HEK293 (cell line): ENCODE measurements around the gene YBX3.

Source experiments
- CTCF ChIA-PET: fragments of 350-600 bp; formaldehyde crosslinking; extraction: SDS; loops from one replicate; lab custom pipeline; 2021; ENCODE audit warnings: antibody characterized with exemption; lab: Yijun Ruan, JAX
- POLR2A ChIA-PET: fragments of 300-600 bp; formaldehyde crosslinking; extraction: SDS; loops from one replicate; lab custom pipeline; 2020; ENCODE audit warnings: antibody characterized with exemption, inconsistent platforms; lab: Yijun Ruan, JAX
- H3K27ac ChIP-seq: fragments of 200-500 bp; sonication (Bioruptor generic); 2 replicates; pipeline ENCODE4 v1.5.1; 2014; ENCODE audit warnings: low read depth, low read length, control low read depth, inconsistent platforms; ENCODE audit errors: extremely low read depth
- H3K36me3 ChIP-seq, 2 experiments: fragments of 200-500 bp in 1 of 2; sonication (Bioruptor generic) in 1 of 2; 1 replicate in 1 of 2; 2 replicates in 1 of 2; pipeline ENCODE4 v1.5.1; 2014 to 2017; ENCODE audit warnings: inconsistent platforms in 2 of 2, low read length in 2 of 2; ENCODE audit not compliant: control insufficient read depth in 2 of 2, insufficient read depth in 1 of 2
- H3K4me1 ChIP-seq: fragments of 200-500 bp; sonication (Bioruptor generic); 2 replicates; pipeline ENCODE4 v1.5.1; 2014; ENCODE audit warnings: mild to moderate bottlenecking, low read length, inconsistent platforms; ENCODE audit not compliant: control insufficient read depth, insufficient read depth
- H3K4me3 ChIP-seq: 2 replicates; pipeline ENCODE4 v1.5.1; 2011; ENCODE audit warnings: low read depth, mild to moderate bottlenecking, control low read depth, low read length, moderate library complexity
- H3K9me3 ChIP-seq: fragments of 200-500 bp; sonication (Bioruptor generic); 2 replicates; pipeline ENCODE4 v1.5.1; 2014; ENCODE audit warnings: low read depth, low read length, inconsistent platforms; ENCODE audit not compliant: control insufficient read depth, insufficient read depth
- BCL11A ChIP-seq: fragments of 450-650 bp; formaldehyde crosslinking; IDR thresholded peaks from 2 replicates; pipeline ENCODE4 v1.5.1; 2016; ENCODE audit warnings: low read depth, missing biosample characterization, missing genetic modification characterization
- GLI4 ChIP-seq: fragments of 450-650 bp; formaldehyde crosslinking; IDR thresholded peaks from 2 replicates; pipeline ENCODE4 v1.5.1; 2016; ENCODE audit warnings: missing biosample characterization, missing genetic modification characterization
- HIC1 ChIP-seq: fragments of 450-650 bp; formaldehyde crosslinking; IDR thresholded peaks from 2 replicates; pipeline ENCODE4 v1.5.1; 2016; ENCODE audit warnings: missing biosample characterization, missing genetic modification characterization
- PRDM6 ChIP-seq: fragments of 450-650 bp; formaldehyde crosslinking; IDR thresholded peaks from 2 replicates; pipeline ENCODE4 v1.5.1; 2017; ENCODE audit warnings: missing biosample characterization, missing genetic modification characterization
- SP3 ChIP-seq: fragments of 450-650 bp; formaldehyde crosslinking; IDR thresholded peaks from 2 replicates; pipeline ENCODE4 v1.5.1; 2016; ENCODE audit warnings: missing biosample characterization, missing genetic modification characterization
- SP7 ChIP-seq: fragments of 450-650 bp; formaldehyde crosslinking; IDR thresholded peaks from 2 replicates; pipeline ENCODE4 v1.5.1; 2016; ENCODE audit warnings: missing biosample characterization, missing genetic modification characterization
- ZFP3 ChIP-seq: fragments of 450-650 bp; formaldehyde crosslinking; IDR thresholded peaks from 2 replicates; pipeline ENCODE4 v1.5.1; 2016; ENCODE audit warnings: low read depth, missing biosample characterization, missing genetic modification characterization
- ZIC2 ChIP-seq: fragments of 450-650 bp; formaldehyde crosslinking; IDR thresholded peaks from 2 replicates; pipeline ENCODE4 v1.5.1; 2016; ENCODE audit warnings: missing biosample characterization, missing genetic modification characterization
- ZNF10 ChIP-seq: fragments of 450-650 bp; formaldehyde crosslinking; IDR thresholded peaks from 2 replicates; pipeline ENCODE4 v1.5.1; 2017; ENCODE audit warnings: missing biosample characterization, missing genetic modification characterization
- ZNF112 ChIP-seq: fragments of 450-650 bp; formaldehyde crosslinking; IDR thresholded peaks from 2 replicates; pipeline ENCODE4 v1.5.0; 2017; ENCODE audit warnings: missing biosample characterization, missing genetic modification characterization
- ZNF146 ChIP-seq: fragments of 450-650 bp; formaldehyde crosslinking; IDR thresholded peaks from 2 replicates; pipeline ENCODE4 v1.5.1; 2016; ENCODE audit warnings: missing biosample characterization, missing genetic modification characterization
- ZNF18 ChIP-seq: fragments of 450-650 bp; formaldehyde crosslinking; IDR thresholded peaks from 2 replicates; pipeline ENCODE4 v1.5.1; 2016; ENCODE audit warnings: missing biosample characterization, missing genetic modification characterization
- ZNF24 ChIP-seq: fragments of 450-650 bp; formaldehyde crosslinking; IDR thresholded peaks from 2 replicates; pipeline ENCODE4 v1.5.1; 2016; ENCODE audit warnings: missing biosample characterization, missing genetic modification characterization
- ZNF280C ChIP-seq: fragments of 450-650 bp; formaldehyde crosslinking; IDR thresholded peaks from 2 replicates; pipeline ENCODE4 v1.5.1; 2016; ENCODE audit warnings: missing biosample characterization, missing genetic modification characterization
- ZNF501 ChIP-seq: fragments of 450-650 bp; formaldehyde crosslinking; IDR thresholded peaks from 2 replicates; pipeline ENCODE4 v1.5.1; 2016; ENCODE audit warnings: missing biosample characterization, missing genetic modification characterization
- ZNF544 ChIP-seq: fragments of 450-650 bp; formaldehyde crosslinking; IDR thresholded peaks from 2 replicates; pipeline ENCODE4 v1.5.0; 2017; ENCODE audit warnings: missing biosample characterization, missing genetic modification characterization
- ZNF623 ChIP-seq: fragments of 450-650 bp; formaldehyde crosslinking; IDR thresholded peaks from 2 replicates; pipeline ENCODE4 v1.5.1; 2016; ENCODE audit warnings: missing biosample characterization, missing genetic modification characterization
- ZNF624 ChIP-seq: fragments of 450-650 bp; formaldehyde crosslinking; IDR thresholded peaks from 2 replicates; pipeline ENCODE4 v1.5.1; 2017; ENCODE audit warnings: missing biosample characterization, missing genetic modification characterization
- ZNF626 ChIP-seq: fragments of 450-650 bp; sonication (Bioruptor Pico); formaldehyde crosslinking; IDR thresholded peaks from 2 replicates; pipeline ENCODE4 v1.5.1; 2018; ENCODE audit warnings: missing biosample characterization, missing genetic modification characterization, inconsistent platforms
- ZNF660 ChIP-seq: fragments of 450-650 bp; IDR thresholded peaks from 2 replicates; pipeline ENCODE4 v1.5.1; 2018; ENCODE audit warnings: missing biosample characterization, mild to moderate bottlenecking, missing genetic modification characterization
- ZNF670 ChIP-seq: fragments of 450-650 bp; formaldehyde crosslinking; IDR thresholded peaks from 2 replicates; pipeline ENCODE4 v1.5.1; 2016; ENCODE audit warnings: missing biosample characterization, missing genetic modification characterization, low read depth
- ZNF777 ChIP-seq: fragments of 450-650 bp; formaldehyde crosslinking; IDR thresholded peaks from 2 replicates; pipeline ENCODE4 v1.5.1; 2017; ENCODE audit warnings: missing biosample characterization, missing genetic modification characterization, borderline replicate concordance
- ZNF785 ChIP-seq: fragments of 450-650 bp; formaldehyde crosslinking; IDR thresholded peaks from 2 replicates; pipeline ENCODE4 v1.5.1; 2016; ENCODE audit warnings: missing biosample characterization, missing genetic modification characterization
- ZNF830 ChIP-seq: fragments of 450-650 bp; IDR thresholded peaks from 2 replicates; pipeline ENCODE4 v1.5.0; 2018; ENCODE audit warnings: missing biosample characterization, missing genetic modification characterization, low read depth, mild to moderate bottlenecking, moderate library complexity
- ZNF837 ChIP-seq: fragments of 450-650 bp; formaldehyde crosslinking; IDR thresholded peaks from 2 replicates; pipeline ENCODE4 v1.5.1; 2016; ENCODE audit warnings: missing biosample characterization, missing genetic modification characterization
- ZSCAN30 ChIP-seq: fragments of 450-650 bp; IDR thresholded peaks from 2 replicates; pipeline ENCODE4 v1.5.1; 2018; ENCODE audit warnings: missing biosample characterization, mild to moderate bottlenecking, missing genetic modification characterization, moderate library complexity

Gene YBX3

GRCh38 chr12:10661338-10661737 is 61.8 kb downstream of the YBX3 start:
- Histone ChIP-seq H3K4me1 (no peaks in the 10 kb centered on the region), H3K9me3 (no peaks in the 10 kb centered on the region), H3K4me3 (no peak overlapping the region), H3K36me3 (no peaks in the 10 kb centered on the region), H3K27ac (no peak overlapping the region)
- no peak for TF ChIP-seq BCL11A (tag by site-specific recombination)
- TF ChIP-seq ZNF112 = no peak
- TF ChIP-seq ZNF10 (tag by site-specific recombination) = no peak
- TF ChIP-seq ZIC2 (tag by site-specific recombination) = no peak
- no peak for TF ChIP-seq GLI4 (tag by site-specific recombination)
- TF ChIP-seq HIC1 (tag by site-specific recombination) = no peak
- TF ChIP-seq SP3 (tag by site-specific recombination) = no peak
- TF ChIP-seq ZNF830 (tag by site-specific recombination) = no peak
- no peak for TF ChIP-seq SP7
- TF ChIP-seq ZNF146 (tag by site-specific recombination) = no peak
- no peak for TF ChIP-seq ZNF24
- no peak for TF ChIP-seq ZNF837 (tag by site-specific recombination)
- TF ChIP-seq ZNF18 = no peak
- TF ChIP-seq ZNF785 (tag by site-specific recombination) = no peak
- no peak for TF ChIP-seq ZNF660
- TF ChIP-seq ZNF777 (tag by site-specific recombination) = no peak
- TF ChIP-seq ZNF280C (tag by site-specific recombination) = no peak
- TF ChIP-seq ZNF624 (tag by site-specific recombination) = no peak
- no peak for TF ChIP-seq PRDM6 (tag by site-specific recombination)
- TF ChIP-seq ZNF501 (tag by site-specific recombination) = no peak
- CTCF ChIA-PET = interaction anchor here (0.6 kb wide), 1 partner anchor 536 kb away, joined by 3 read pairs; no protein-coding TSS in a partner anchor
- POLR2A ChIA-PET = no interaction called here

GRCh38 chr12:10654003-10654402 is 69.1 kb downstream of the YBX3 start:
- ChIA-PET POLR2A (no interaction called here), CTCF (no interaction called here)
- H3K36me3 ChIP-seq = no peaks in the 10 kb centered on the region
- TF ChIP-seq ZNF544 (no peak), ZNF623 (no peak), ZFP3 (tag by site-specific recombination) (no peak), ZNF626 (tag by site-specific recombination) (no peak), ZNF670 (tag by site-specific recombination) (no peak), ZSCAN30 (tag by site-specific recombination) (no peak)
- no peaks in the 10 kb centered on the region for H3K9me3 ChIP-seq
- H3K4me3 ChIP-seq = no peak overlapping the region
- 0 out of 2 replicates have a peak, but pooled peaks cover 2% of the 10 kb centered on the region for H3K4me1 ChIP-seq
- no peak overlapping the region for H3K27ac ChIP-seq
